Suprapubic skin (tissue), 4 donors: ENCODE results near the gene ZFP42.

Experiments
- CTCF ChIP-seq, 2 donors: fragments of 200-600 bp in 1 of 2; fragments of 450-650 bp in 1 of 2; sonication (generic) in 1 of 2; IDR thresholded peaks; one replicate each; pipeline ENCODE4 v1.5.1; 2016 to 2019; ENCODE audit warnings: antibody characterized with exemption in 2 of 2, mild to moderate bottlenecking in 1 of 2, moderate library complexity in 1 of 2
- EP300 ChIP-seq: sonication (generic); formaldehyde crosslinking; IDR thresholded peaks from one replicate; pipeline ENCODE4 v1.6.1; 2017; ENCODE audit warnings: antibody characterized with exemption
- POLR2A ChIP-seq, 2 donors: fragments of 450-650 bp; IDR thresholded peaks; one replicate each; pipeline ENCODE4 v1.6.1; 2017; ENCODE audit warnings: antibody characterized with exemption in 2 of 2, mild to moderate bottlenecking in 2 of 2, moderate library complexity in 2 of 2
- POLR2AphosphoS5 ChIP-seq, 3 donors: sonication (generic); formaldehyde crosslinking; IDR thresholded peaks; one replicate each; pipeline ENCODE4 v1.6.1; 2017; ENCODE audit warnings: antibody characterized with exemption in 3 of 3

GRCh38 chr4:188032170-188032569 lies 36.6 kb downstream of the ZFP42 start:
- TF ChIP-seq POLR2A (IDR thresholded peaks at IDR 0.05) = no peak
- TF ChIP-seq POLR2AphosphoS5 (IDR thresholded peaks at IDR 0.05) = no peak
- TF ChIP-seq CTCF (IDR thresholded peaks at IDR 0.05) = no peak
- no peak for TF ChIP-seq EP300
